AG04450 (cell line): ENCODE data around the gene VRK2. TPM values are rescaled to one million over a fixed set of nuclear protein-coding genes. Genes with fewer than 3 reads are reported as not detected.
"Not testable (repeated sequence)": the region's sequence is repeated elsewhere in the genome, so short reads cannot be mapped to it uniquely, and the experiment has no call there.

Experiments used
- CTCF ChIA-PET: fragments of 300-600, 350-600 bp; formaldehyde crosslinking; extraction: SDS; loops from one replicate; lab custom pipeline; 2022; ENCODE audit warnings: antibody characterized with exemption, inconsistent platforms; lab: Charles Lee
- POLR2A ChIA-PET: fragments of 350-600 bp; formaldehyde crosslinking; extraction: SDS; loops from one replicate; lab custom pipeline; 2021; ENCODE audit warnings: antibody characterized with exemption, inconsistent platforms; lab: Yijun Ruan, JAX
- DNase-seq: peaks from one replicate; pipeline ENCODE4 v3.0.0-alpha.2; 2011; ENCODE audit warnings: low read depth, low spot score
- H3K27ac ChIP-seq: one replicate; pipeline ENCODE4 v1.5.1; 2012; ENCODE audit warnings: low read depth, low read length, control low read depth
- H3K27me3 ChIP-seq: one replicate; pipeline ENCODE4 v1.6.0; 2012; ENCODE audit warnings: low read length; ENCODE audit not compliant: control insufficient read depth, insufficient read depth
- H3K4me3 ChIP-seq: 2 replicates; pipeline ENCODE4 v1.5.1; 2011; ENCODE audit warnings: mild to moderate bottlenecking, low read depth, low read length, control low read depth
- H3K9me3 ChIP-seq: 2 replicates; pipeline ENCODE4 v1.5.1; 2012; ENCODE audit warnings: low read length; ENCODE audit not compliant: control insufficient read depth, insufficient read depth
- CTCF ChIP-seq: IDR thresholded peaks from 2 replicates; pipeline ENCODE4 v1.5.1; 2011; ENCODE audit warnings: low read depth, low read length, control low read depth, inconsistent platforms
- polyA plus RNA-seq: library from polyadenylated mRNA; depleted of rRNA; stranded (reverse); fragments of >200 nt; gene quantifications from 2 replicates; pipeline ENCODE4 v1.2.3, GENCODE V29; 2011

Gene VRK2
- polyA plus RNA-seq, 1 experiment: 19.4 TPM

GRCh38 chr2:58180175-58180574, 133.6 kb downstream of the VRK2 start:
- POLR2A ChIA-PET, DNase-seq, CTCF ChIA-PET, H3K27me3 ChIP-seq, H3K9me3 ChIP-seq, H3K27ac ChIP-seq, H3K4me3 ChIP-seq: not testable (repeated sequence)

- no peaks in the 10 kb centered on the region for H3K27me3 ChIP-seq
- no peak for TF ChIP-seq CTCF
- no peak overlapping the region for H3K4me3 ChIP-seq
- CTCF ChIA-PET: no interaction called here
- H3K27ac ChIP-seq: no peak overlapping the region
- no peaks in the 10 kb centered on the region for H3K9me3 ChIP-seq
- POLR2A ChIA-PET: no interaction called here
- no peak for DNase-seq
Measured at GRCh38 chr2:58180635-58181034, 134.0 kb downstream of the VRK2 start.

GRCh38 chr2:58182527-58182926, 135.9 kb downstream of the VRK2 start:
- POLR2A ChIA-PET: no interaction called here

GRCh38 chr2:58186501-58186900, 139.9 kb downstream of the VRK2 start:
- TF ChIP-seq CTCF: no peak
- ChIA-PET POLR2A (no interaction called here), CTCF (no interaction called here)

More at GRCh38 chr2:58182527-58182926, 135.9 kb downstream of the VRK2 start:
- CTCF ChIA-PET: no interaction called here
- TF ChIP-seq CTCF: no peak
- no peak for DNase-seq
- no peak overlapping the region for H3K27ac ChIP-seq
- H3K9me3 ChIP-seq: no peaks in the 10 kb centered on the region
- H3K4me3 ChIP-seq: no peak overlapping the region
- H3K27me3 ChIP-seq: no peaks in the 10 kb centered on the region

GRCh38 chr2:58187022-58187421, 140.4 kb downstream of the VRK2 start:
- POLR2A ChIA-PET, DNase-seq: not testable (repeated sequence)
- CTCF ChIA-PET: interaction anchor here (1.3 kb wide), 1 partner anchor 281 kb away, joined by 3 read pairs; no protein-coding TSS in a partner anchor

More at GRCh38 chr2:58186501-58186900, 139.9 kb downstream of the VRK2 start:
- no peak overlapping the region for H3K4me3 ChIP-seq
- H3K9me3 ChIP-seq: no peaks in the 10 kb centered on the region
- H3K27ac ChIP-seq: no peak overlapping the region
- no peaks in the 10 kb centered on the region for H3K27me3 ChIP-seq
- no peak for DNase-seq

GRCh38 chr2:58194458-58194857, 147.9 kb downstream of the VRK2 start:
- Histone ChIP-seq H3K27me3 (no peaks in the 10 kb centered on the region), H3K9me3 (no peaks in the 10 kb centered on the region), H3K27ac (no peak overlapping the region), H3K4me3 (no peak overlapping the region)
- CTCF ChIA-PET: no interaction called here
- no peak for DNase-seq
- no peak for TF ChIP-seq CTCF
- POLR2A ChIA-PET: no interaction called here

More at GRCh38 chr2:58187022-58187421, 140.4 kb downstream of the VRK2 start:
- not testable (repeated sequence) for H3K9me3 ChIP-seq, H3K27ac ChIP-seq, H3K4me3 ChIP-seq, H3K27me3 ChIP-seq
